ENCODE results near the gene APOBEC3F. TPM values are rescaled to one million over a fixed set of nuclear protein-coding genes. Genes with fewer than 3 reads are reported as not detected.
"Not testable (repeated sequence)": the region's sequence is repeated elsewhere in the genome, so short reads cannot be mapped to it uniquely, and the experiment has no call there.

Gene APOBEC3F
- total RNA-seq, 1 donor: 5.6 TPM

GRCh38 chr22:39030705-39031104 lies 10.0 kb upstream of the APOBEC3F start:
- TF ChIP-seq CTCF (IDR thresholded peaks at IDR 0.05; ENCODE audit: insufficient read depth, low read depth, low read length): no peak
- no peak for DNase-seq (ENCODE audit: low read depth)
- H3K4me3 ChIP-seq (ENCODE audit: low read depth, low read length): no peak overlapping the region

DNA sequence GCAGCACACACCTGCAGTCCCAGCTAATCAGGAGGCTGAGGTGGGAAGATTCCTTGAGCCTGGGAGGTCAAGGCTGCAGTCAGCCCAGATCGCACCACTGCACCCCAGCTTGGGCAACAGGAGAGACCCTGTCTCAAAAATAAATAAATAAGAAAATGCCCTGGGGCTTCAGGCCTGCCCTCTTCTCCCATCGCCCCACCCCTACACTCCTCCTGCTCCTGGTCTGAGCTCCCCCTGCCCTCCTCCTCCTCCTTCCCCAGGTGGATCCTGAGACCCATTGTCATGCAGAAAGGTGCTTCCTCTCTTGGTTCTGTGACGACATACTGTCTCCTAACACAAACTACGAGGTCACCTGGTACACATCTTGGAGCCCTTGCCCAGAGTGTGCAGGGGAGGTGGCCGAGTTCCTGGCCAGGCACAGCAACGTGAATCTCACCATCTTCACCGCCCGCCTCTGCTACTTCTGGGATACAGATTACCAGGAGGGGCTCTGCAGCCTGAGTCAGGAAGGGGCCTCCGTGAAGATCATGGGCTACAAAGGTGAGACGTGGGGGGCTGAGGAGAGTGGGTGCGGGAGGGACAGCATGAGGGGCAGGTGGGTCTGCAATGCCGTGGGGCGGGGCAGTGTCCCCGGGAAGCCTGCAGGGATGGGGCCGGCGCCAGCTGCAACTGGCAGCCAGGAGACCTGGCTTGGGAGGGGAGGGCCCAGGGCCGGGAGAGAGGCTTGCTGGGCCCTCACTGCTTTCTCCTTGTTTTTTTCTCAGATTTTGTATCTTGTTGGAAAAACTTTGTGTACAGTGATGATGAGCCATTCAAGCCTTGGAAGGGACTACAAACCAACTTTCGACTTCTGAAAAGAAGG lies 9.0 kb upstream of the APOBEC3F start:
- not testable (repeated sequence) for H3K4me3 ChIP-seq (ENCODE audit: low read depth, low read length); DNase-seq (ENCODE audit: low read depth)

- not testable (repeated sequence) for H3K4me3 ChIP-seq (ENCODE audit: low read depth, low read length); DNase-seq (ENCODE audit: low read depth)
Measured at GRCh38 chr22:39037071-39037470, 3.6 kb upstream of the APOBEC3F start.

- H3K4me3 ChIP-seq (ENCODE audit: low read depth, low read length): no peak overlapping the region
- TF ChIP-seq CTCF (IDR thresholded peaks at IDR 0.05; ENCODE audit: insufficient read depth, low read depth, low read length): no peak
- no peak for DNase-seq (ENCODE audit: low read depth)
Measured at GRCh38 chr22:39039306-39040126, 1.1 kb upstream of the APOBEC3F start.

- DNase-seq (ENCODE audit: low read depth): not testable (repeated sequence)
Measured at GRCh38 chr22:39040155-39040537, 518 bp upstream of the APOBEC3F start.

GRCh38 chr22:39041908-39042307 lies 1.2 kb downstream of the APOBEC3F start:
- H3K4me3 ChIP-seq (ENCODE audit: low read depth, low read length): no peak overlapping the region
- no peak for TF ChIP-seq CTCF (IDR thresholded peaks at IDR 0.05; ENCODE audit: insufficient read depth, low read depth, low read length)
- no peak for DNase-seq (ENCODE audit: low read depth)

More at GRCh38 chr22:39040155-39040537, 518 bp upstream of the APOBEC3F start:
- peak overlapping the region; percentile 27 for H3K4me3 ChIP-seq (ENCODE audit: low read depth, low read length)

GRCh38 chr22:39043063-39043462 lies 2.4 kb downstream of the APOBEC3F start:
- not testable (repeated sequence) for H3K4me3 ChIP-seq (ENCODE audit: low read depth, low read length); DNase-seq (ENCODE audit: low read depth)

DNA sequence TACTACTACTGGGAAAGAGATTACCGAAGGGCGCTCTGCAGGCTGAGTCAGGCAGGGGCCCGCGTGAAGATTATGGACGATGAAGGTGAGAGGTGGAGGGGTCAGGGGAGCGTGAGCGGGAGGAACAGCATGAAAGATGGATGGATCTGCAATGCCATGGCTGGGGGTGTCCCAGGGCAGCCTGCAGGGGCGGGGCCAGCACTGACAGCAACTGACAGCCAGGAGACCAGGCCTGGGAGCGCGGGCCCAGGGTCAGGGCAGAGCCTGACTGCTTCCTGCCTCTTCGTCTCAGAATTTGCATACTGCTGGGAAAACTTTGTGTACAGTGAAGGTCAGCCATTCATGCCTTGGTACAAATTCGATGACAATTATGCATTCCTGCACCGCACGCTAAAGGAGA lies 4.5 kb downstream of the APOBEC3F start:
- H3K4me3 ChIP-seq (ENCODE audit: low read depth, low read length); DNase-seq (ENCODE audit: low read depth): not testable (repeated sequence)

GRCh38 chr22:39049486-39049885 lies 8.8 kb downstream of the APOBEC3F start:
- not testable (repeated sequence) for DNase-seq (ENCODE audit: low read depth); H3K4me3 ChIP-seq (ENCODE audit: low read depth, low read length)

DNA sequence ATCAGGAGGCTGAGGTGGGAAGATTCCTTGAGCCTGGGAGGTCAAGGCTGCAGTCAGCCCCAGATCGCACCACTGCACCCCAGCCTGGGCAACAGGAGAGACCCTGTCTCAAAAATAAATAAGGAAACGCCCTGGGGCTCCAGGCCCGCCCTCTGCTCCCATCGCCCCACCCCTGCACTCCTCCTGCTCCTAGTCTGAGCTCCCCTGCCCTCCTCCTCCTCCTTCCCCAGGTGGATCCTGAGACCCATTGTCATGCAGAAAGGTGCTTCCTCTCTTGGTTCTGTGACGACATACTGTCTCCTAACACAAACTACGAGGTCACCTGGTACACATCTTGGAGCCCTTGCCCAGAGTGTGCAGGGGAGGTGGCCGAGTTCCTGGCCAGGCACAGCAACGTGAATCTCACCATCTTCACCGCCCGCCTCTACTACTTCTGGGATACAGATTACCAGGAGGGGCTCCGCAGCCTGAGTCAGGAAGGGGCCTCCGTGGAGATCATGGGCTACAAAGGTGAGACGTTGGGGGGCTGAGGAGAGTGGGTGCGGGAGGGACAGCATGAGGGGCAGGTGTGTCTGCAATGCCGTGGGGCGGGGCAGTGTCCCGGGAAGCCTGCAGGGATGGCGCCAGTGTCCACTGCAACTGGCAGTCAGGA lies 11.3 kb downstream of the APOBEC3F start:
- DNase-seq (ENCODE audit: low read depth); H3K4me3 ChIP-seq (ENCODE audit: low read depth, low read length): not testable (repeated sequence)
